Stimulated activated CD4-positive, alpha-beta T cell treated with anti-CD3 and anti-CD28 coated beads, Interleukin-2, amount 100 ng/mL, for 4 hours (primary cell): Measurements from ENCODE around the gene CARS1.

Experiments used
- DNase-seq: peaks from one replicate; pipeline ENCODE4 v3.0.0-alpha.2; 2020; ENCODE audit warnings: low read depth

The CARS1 gene

DNA sequence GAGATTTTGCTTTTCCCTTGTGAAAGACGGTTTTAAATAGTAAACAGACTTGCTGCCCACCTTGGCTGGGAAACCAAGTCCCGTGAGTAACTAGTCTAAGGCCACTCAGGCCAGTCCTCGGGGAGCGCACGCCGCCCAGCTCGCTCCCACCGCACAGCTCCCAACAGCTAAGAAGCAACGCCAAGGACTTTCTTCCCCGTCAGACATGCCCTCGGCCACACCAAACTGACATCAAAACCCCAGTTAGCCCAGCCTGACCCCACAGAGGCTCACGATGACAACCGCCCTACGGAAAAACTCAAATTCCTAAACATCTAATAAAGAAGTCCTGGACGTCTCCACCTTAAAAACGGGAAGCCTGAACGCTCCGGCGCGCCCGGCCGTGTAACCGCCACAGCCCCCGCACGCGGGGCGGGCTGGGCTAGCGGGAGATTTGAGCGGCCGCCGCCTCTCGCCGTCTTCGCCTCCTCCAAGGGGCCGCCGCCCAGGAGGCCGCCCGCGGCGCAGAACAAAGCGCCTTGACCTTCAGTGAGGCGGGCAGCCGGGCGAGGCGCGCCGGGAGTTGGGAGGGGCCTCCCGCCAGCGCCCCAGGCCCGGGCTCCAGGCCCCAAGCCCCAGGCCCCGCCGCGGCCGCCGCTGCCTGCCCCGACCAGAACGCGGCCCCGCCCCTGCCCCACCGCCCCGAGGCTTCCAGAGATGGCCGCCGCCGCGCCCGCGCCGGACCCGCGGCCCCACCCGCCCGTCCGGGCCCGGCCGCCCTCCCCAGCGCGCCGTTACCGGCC lies 65.6 kb downstream of the CARS1 start:
- DNase-seq, result no peak

DNA sequence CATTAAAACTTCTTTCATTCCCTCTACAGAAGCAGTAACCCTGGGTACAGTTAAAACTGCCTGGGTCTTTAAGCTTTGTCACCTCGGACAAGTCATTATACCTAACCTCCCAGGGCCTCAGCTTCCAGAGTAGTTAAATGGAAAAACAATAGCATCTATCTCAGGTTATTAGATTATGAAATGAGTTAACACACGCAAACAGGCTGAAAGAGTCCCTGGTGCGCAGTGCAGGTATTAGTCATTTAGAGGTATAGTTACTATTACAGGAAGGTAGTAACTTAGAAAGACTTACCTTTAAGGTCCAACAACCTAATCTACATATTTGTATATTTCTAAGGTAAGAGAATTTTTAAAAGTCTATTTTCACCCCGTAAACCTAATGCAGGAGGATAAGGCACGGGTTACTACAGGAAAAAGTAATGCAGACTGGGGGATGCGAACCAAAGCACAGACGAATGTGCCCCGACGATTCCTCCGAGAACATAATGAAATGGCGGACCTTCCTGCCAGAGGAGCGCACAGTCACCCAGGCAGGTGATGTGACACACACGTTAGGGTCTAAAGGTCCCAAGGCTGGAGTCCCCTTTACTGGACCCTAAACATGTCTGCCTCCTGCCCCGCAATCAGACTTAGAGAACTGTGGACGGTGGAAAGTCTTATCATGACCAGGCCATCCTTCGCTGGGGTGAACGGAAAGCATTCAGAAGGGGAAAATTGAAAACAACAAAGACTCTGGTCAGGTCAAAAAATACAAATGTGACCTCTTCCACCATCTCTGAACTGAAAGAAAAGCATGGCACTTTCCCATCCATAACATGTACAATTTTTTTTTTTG lies 66.4 kb downstream of the CARS1 start:
- DNase-seq, result no peak

DNA sequence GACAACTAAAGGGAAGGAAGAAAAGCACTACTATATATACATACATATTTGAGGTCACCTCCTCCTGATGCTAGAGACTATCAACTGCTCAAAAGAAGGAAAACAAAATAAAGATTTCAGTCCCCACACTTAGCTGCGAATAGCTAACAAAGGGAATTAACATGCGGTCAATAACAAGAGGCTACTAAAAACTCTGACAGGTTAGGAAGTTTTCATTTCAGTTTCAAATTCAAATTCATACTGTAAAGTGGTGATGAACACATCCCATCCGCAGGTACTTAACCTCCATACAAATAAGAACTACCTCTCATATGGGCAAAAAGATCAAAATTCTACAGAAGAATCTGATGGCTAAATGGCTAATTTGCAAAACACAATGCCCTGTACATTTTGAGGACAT lies 67.7 kb downstream of the CARS1 start:
- DNase-seq, result no peak

DNA sequence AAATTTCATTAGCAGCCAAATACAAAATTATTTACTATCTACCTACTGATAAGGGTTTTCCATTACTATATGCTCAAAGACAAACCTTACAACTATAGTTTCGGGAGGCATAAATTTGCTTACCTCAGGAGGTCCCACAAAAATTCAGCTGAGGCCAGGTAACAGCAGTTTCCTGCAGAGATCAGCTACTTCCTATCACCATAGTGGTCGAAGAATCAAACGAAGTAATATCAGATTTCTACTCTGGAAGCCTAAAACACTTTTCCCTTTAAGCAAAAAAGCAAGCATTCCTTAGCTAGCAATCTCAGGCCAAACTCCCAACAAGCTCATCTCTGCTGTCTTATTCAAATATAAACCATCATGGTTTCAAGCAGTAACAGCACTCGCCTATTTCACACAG lies 68.2 kb downstream of the CARS1 start:
- DNase-seq, result no peak

DNA sequence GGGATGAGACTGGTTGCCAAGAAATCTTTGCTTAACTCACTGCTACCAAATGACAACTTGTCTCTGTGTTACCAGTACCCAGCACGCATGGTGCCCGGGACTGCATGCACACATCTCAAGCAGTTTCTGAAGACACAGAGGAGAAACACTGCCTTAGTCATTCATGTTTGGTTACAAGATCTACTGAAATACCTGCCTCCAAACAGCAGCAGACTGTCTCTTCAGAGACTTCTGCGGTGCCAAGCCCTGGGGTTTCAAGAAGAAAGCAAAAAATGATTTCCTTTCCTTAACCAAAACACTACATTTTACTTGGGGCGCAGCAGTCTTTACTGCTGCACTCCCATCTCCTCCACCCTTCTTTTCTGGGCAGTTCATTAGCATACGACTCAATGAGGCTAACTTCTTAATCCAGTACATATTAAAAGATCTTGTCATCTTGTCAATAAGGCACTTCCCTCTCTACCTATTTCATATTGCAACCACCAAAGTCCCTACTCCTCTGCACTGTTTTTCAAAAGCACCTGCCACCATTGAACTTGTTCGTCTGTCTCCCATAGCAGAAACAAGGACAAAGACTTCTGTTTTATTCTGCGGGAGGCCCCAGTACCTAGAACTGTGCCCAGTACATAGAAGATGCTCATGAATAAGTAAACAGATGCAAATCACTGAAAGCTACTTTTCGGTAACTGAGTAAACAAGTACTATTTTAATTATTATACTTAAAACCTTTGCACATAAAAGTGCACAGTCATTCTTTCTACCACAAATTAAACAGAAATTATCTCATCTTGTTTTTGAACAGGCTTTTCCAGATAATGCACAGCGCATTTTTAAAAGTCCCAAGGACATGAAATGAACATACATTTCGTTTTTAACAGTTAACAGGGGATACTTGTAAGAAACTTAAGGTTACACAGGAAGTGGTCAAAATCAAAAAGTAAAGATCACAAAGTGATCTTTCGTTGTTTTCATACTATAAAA lies 69.1 kb downstream of the CARS1 start:
- no peak for DNase-seq

DNA sequence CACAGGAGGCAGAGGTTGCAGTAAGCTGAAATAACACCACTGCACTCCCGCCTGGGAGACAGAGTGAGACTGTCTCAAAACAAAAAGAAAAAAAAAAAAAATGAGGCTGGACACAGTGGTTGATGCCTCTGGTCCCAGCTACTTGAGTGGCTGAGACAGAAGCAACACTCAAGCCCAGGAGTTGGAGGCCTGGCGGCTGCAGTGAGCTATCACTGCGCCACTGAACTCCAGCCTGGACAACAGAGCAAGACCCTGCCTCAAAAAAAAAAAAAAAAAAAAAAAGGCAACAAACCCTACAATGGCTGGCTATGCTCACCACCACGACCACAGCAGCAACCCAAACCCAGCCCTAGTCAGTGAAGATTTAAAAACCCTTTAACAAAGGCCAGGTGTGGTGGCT lies 73.3 kb downstream of the CARS1 start:
- DNase-seq, result no peak

DNA sequence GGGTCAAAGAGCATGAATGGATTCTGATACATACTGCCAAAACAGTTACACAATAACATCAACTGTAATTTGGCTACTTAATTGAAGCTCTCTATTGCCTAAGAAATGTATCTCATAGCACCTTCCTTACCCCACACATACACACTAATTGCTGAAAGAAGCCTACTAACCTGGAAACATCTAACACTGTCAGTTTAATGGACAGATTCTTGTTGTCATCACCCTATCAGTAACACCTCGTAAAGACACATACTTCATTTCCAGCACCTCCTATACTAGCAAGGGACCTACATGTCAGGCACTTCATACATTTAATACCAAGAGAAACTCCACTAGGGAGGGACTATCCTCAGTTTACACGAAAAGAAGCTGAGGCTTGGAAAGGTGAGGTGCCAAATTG lies 75.0 kb downstream of the CARS1 start:
- DNase-seq, result no peak

DNA sequence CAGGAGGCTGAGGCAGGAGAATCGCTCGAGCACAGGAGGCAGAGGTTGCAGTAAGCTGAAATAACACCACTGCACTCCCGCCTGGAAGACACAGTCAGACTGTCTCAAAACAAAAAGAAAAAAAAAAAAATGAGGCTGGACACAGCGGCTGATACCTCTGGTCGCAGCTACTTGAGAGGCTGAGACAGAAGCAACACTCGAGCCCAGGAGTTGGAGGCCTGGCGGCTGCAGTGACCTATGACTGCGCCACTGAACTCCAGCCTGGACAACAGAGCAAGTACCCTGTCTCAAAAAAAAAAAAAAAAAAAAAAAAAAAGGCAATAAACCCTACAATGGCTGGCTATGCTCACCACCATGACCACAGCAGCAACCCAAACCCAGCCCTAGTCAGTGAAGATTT lies 76.1 kb downstream of the CARS1 start:
- DNase-seq, result no peak

DNA sequence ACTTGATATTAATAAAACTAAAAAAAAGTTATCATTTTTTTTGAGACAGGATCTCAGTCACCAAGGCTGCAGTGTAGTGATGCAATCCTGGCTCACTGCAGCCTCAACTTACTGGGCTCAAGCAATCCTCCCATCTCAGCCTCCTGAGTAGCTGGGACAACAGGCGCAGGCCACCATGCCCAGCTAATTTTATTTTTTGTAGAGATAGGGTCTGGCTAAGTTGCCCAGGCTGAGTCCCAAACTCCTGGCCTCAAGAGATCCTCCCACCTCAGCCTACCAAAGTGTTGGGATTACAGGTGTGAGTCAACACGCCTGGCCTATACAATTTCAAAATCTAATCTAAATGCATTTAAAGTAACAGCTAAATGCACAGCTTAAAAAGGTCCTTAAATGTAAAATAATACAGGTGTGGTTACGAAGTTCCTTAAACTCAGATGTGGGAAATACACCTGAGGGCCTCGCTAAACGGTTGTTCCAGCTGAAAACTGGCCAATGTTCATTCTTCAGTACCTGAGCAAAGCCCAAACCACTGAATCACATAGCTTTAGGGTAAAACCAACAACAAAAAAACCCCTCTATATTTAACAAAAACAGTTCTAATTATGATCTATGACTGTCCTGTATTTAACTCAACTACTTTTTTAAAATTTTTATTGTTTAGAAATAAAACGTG lies 76.9 kb downstream of the CARS1 start:
- DNase-seq, result no peak

DNA sequence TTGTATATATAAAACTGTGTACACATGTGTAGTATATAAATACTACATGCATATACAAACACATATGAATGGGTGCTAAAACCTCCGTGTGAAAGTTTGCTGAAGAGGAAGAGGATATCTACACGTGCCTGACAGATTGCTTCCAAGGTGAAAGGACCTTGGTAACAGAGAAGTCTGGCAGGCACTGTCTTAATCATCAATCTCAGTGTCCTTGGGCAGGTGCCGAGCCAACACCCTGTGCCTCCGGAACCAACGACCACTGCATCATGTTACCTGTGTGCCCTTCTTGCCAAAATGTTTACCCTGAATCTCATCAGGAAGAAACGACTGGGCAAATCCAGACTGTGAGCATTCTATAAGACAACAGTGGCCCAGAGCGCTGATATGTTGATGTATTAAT lies 80.1 kb downstream of the CARS1 start:
- no peak for DNase-seq

DNA sequence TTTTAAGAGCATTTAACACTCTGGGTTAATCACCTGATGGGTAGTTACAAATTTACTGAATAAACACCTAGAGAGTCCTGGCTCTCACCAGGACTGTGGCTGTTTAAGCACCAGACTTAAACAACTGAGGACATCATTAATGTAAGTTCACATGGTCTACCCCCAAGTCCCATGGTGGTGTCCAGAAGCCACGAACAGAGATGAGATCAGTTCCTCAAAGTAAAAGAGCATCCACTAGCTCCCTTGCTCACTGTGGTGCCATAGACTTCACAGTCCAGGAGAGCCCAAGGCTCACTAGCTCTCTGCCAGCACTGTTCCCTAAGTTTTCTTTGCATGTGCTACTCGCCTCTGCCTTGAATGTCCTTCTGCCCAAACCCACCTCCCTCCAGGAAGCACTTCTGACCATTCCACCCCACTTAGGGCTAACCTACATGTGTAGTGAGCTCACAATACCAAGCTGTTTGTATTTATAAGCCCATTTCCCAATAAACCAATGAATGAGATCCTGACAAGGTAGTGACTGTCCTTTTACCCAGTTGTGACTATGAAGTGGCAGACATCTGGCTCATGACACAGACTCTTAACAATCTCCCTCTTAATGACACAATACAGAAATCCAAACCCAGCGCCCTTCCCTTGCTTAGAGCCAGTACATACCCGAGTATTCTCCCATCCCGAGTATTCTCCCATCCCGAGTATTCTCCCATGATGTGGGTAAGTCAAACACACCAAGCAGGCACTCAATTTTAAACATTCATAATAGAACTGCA lies 80.7 kb downstream of the CARS1 start:
- DNase-seq, result no peak

DNA sequence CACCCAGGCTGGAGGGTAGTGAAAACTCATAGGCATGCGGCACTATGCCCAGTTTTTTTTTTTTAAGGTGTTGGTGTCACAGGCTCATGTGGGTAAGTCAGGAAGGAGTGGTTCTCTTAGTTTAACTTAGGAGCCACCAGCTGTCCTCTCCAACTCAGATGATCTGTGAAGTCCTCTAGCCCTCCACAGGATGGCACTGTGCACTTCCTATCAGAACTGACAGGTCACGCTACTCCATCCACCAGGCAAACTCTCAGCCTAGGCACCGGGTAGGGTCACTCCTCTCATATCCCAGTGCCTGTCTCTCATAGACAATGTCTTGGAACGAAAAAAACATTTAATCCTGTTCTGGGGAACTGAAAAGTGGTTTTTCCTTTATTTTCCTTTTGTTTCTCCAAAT lies 81.6 kb downstream of the CARS1 start:
- DNase-seq, result no peak

DNA sequence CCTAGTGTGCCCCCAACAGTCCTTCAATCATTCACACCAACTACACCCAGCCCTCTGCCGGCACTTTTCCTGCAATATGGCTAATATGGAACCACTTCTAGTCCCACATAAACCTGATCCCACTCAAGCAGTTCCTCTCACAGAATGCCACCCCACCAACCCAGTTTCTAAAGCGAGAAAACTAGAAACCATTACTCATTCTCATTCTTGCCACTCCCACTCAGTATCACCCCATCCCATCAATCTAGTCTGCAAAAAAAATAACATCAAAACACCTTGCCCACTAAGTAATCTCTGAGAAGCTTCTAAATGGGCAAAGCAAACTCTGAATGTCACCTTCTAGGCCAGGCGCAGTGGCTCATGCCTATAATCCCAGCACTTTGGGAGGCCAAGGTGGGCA lies 83.0 kb downstream of the CARS1 start:
- no peak for DNase-seq

DNA sequence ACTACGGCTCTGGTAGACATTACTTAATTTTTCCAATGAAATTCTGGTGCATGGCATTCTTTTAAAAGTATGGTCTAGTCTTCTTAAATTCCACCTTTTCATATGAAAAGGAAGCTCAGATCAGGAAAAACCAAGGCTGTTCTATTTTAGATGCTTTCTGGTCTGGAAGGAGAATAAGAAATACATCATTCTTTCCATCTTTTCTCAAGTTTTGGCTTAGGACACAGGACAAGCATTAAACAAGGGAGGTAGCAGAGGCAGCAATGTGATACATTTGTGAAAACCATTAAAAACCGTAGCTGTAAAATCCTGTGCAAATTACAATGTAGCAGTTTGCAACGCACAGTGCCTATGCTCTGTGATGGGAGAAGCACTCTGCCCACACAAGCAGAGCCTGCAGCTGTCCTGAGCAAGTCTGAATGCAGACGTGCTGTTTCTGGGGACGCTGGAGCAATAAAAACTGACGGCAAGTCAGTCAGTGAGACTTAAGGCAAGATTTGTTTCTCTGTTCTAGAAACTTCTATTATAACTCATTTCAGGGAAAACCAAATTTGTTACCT lies 88.8 kb downstream of the CARS1 start:
- no peak for DNase-seq

DNA sequence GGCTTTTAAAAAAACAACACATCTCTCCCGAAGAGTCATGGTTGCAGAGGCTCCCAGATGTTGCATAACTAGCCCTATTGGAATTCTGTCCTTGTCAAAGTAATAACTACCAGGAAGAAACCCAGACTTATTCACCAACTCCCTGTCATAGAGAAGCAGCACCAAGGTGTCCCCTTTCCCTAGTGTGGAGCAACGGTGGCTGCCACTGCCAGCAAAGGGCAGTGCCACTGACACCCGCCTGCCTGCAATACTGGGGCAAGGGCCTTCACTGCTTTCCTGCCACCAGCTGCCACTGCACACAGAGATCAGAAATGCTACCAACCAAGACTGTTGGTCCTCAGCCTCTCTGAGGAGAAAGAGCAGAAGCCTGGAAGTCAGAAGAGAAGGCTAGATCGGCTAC lies 92.4 kb downstream of the CARS1 start:
- DNase-seq, result no peak

DNA sequence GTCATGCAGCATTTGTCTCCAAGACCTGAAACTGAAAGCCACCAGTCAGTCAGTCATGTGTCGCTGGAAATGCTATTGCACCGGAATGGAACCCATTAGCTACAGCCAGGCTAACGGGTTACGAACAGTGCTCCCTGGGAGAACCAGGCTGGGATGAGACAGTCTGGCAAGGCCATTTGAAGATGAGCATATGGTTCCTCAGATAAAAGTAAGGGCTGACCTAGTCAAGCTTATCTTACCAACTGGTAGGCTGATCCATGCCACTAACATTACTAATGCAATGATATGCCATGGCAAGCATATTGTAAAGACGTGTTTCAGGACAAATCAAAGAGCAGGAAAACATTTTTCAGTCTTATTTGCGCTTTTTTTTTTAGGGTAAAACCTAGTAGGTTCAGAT lies 93.5 kb downstream of the CARS1 start:
- no peak for DNase-seq

DNA sequence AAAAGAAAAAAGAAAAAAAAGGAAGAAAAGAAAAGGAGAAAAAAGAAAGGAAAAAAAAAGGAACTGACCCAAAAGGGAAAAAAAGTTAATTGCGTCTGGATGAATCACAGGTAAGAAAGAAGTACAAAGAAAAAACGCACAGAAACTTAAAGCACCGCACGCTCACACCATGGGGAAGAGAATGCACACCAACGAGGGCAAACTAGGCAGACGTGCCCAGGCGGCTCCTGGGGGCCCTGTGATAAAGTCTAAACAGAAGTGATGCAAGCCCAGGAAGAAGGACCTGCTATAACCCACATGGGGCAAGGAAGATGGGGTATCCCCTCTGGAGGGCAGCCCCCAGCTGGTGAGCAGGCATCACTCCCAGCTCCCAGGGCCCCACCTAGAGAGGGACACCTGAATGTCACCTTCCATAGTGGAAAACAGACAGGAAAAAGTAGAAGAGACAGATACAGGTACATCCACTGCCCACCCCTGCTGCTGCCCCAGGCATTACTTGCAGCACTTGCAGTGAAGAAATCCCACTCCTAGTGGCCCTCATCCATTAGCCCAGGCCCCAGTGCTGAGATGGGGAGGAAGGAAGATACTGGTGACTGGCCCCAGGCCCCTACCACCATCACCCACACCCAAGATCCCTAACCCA lies 94.0 kb downstream of the CARS1 start:
- DNase-seq, result no peak

DNA sequence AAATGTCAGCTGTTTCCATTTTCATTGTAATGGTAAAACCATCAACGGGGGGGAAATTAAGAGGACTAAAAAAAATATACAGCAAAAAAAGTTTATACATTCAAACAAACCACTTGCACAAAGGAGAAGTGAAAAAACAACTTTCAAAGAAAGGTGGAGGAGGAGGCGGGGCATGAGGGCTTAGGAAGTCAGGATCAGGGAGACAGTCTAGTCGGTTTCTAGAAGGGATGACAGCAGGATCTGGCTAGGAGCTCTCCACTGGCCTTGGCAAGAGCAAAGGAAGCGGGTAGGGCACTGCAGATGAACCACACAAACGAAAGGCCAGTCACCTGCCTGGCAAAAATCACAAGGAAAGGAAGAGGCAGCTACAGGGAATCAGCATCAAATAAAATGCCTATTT lies 96.1 kb downstream of the CARS1 start:
- DNase-seq, result no peak

DNA sequence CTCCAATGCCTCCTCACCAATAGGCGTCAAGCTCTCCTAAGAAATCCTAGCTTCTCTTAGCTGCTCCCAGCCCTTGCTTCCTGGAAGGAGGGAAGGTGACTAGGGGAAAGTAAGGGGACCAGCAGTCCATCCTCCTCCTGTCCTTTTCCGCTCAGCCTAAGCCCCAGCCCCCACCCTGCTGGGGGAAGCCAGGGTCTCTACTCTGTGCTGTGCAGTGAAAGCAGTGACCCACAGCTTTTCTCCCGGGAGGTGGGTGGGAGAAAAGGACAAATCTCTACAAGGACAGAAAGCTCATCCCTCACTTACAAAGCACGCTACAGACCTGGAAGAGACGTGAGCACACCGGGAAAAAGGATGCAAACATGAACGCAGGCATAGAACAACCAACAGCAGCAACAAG lies 97.1 kb downstream of the CARS1 start:
- DNase-seq, result no peak

DNA sequence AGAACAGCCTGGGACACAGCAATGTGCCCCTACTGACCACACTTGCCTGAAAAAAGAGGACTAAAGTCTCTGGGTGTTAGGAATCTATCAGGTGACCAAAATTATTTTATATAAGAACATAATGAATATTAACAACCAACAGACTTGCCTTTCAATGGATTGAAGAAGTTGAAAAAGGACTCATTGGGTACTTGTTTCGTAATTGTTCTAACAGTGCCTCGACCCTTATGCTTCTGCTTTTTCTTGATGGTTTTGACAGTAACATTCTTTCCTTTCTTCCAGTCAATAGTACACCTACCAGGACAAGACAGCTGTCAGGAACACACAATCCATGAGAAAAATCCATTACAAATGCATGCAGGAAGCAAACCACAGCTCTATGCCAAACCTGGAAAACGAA lies 99.0 kb downstream of the CARS1 start:
- DNase-seq, result no peak
